Raji (cell line): Measurements from ENCODE around the gene DCD.

Experiments used
- POLR2A ChIP-seq: IDR thresholded peaks from 2 replicates; pipeline ENCODE4 v1.6.1; 2011; ENCODE audit warnings: low read depth, low read length, control low read depth; ENCODE audit not compliant: insufficient read depth

The DCD gene

DNA sequence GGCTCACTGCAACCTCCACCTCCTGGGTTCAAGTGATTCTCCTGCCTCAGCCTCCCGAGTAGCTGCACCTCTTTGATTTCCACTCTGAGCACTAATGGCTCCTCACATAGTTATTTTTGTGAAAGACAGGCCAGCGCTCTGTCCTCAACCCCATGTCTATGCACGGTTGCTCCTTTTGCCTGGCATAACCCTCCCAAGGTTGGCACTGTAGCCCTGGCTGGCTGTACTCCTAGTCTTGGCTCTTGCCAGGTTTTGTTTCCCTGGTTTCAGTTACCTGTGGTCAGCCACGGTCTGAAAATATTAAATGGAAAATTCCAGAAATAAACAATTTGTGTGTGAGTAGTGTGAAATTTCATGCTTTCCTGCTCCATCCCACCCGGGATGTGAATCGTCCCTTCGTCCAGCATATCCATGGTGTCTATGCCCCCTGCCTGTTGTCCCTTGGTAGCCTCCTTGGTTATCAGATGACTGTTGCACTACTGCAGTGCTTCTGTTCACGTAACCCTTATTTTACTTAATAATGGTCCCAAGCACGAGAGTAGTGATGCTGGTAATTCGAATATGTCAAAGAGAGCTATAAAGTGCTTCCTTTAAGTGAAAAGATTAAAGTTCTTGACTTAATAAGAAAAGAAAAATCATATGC, 12.3 kb upstream of the DCD start:
- no peak for TF ChIP-seq POLR2A

DNA sequence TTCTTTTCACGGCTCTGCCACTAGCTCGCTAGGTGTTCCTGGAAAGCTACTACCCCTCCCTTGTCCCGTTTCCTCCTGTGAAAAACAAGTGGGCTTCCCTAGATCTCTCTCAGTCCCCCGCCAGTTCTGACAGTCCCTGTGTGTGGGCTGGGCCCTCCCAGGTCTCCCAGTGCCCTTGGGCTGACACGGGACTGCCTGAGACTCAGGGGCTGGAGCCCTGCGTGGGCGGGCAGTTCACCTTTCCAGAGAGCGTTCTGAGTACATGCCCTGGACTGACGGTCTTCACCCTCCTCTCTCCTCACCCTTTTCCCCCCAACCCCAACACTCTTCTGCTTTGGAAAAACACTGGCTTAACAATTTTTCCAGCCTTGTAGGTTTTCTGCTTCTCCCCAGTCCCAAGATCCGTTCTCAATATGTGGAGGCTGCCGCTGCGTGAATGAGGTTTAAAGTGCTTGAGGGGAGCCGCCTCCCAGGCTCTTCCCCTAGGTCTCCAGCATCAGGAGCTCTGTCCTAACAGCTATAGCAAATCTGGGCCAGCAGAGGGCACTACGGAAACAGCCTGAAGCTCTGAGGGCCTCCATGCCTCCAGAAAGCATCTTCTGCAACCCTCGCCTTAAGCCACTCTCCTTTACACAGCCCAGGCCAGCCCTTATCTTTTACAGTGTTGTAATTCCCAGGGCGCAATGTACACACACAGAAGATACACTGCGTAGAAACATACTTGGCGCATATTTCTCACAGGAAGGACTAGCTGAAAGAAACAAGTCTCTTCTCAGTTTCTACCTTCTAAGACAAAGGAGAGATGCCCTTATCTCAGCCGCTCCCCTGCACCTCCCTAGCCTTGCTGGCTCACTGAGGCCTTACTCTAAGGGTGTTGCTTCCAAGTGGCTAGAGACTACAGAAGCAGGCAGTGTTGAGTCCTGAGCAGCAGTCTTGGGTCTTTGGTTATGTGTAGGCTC, 10.4 kb upstream of the DCD start:
- TF ChIP-seq POLR2A = no peak

DNA sequence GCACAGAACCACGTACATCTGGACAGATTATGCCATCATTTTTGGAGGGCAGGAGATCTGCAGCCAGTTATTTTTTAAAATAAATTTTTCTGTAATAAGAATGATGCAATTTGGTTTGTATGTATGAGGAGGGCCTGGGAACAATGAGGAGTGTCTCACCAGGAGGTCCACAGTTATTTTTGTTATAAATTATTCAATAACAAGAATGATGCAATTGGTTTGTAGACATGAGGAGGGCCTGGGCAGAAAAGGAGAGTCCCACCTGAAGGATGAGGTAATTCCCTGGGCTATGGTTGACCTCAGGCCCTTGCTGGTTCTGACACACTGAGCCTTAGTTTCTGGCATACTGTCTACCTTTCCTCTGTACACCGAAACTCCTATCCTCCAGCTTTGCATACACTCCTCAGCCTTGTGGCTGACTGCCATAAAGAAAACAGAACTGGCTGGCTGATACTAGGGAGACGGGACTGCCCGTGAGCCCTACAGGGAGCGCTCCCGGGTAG, 9.0 kb upstream of the DCD start:
- TF ChIP-seq POLR2A = no peak

DNA sequence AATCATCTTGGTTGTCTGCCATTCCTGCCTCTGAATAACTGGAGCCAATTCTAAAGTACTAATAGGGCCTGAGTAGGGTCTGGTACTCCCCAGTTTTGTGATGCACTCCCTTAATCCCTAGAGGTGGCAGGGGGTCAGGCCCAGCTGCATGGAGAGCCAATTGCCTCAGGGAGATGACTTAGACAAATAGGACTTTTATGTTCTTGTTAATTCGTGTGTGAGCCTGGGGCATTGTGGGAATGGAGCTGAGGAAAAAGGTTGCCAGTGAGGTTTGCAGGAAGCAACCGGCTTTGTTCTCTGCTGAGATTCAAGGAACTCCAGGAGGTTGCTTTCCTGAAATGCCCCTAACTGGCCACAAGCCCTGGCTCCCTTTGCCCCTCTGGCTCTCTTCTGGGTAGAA, 6.8 kb upstream of the DCD start:
- TF ChIP-seq POLR2A = no peak

DNA sequence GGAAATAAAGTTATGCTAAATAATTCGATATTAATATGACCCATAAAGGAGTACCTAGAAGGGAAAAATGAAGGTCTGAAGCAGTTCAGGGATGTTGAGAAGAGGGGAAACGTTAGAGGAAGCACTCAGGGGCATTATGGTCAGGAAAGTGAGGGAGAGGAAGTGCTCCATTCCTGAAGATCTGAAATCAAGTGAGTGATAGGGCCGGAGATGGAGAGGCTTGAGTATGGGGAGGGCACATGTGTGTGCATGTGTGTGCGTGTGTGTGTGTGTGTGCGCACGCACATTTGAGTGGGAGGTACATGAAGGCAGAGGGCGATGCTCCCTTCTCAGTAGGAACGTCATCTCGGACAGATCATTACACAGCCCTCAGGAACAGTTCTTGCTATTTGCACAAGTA, 4.9 kb upstream of the DCD start:
- TF ChIP-seq POLR2A = no peak

DNA sequence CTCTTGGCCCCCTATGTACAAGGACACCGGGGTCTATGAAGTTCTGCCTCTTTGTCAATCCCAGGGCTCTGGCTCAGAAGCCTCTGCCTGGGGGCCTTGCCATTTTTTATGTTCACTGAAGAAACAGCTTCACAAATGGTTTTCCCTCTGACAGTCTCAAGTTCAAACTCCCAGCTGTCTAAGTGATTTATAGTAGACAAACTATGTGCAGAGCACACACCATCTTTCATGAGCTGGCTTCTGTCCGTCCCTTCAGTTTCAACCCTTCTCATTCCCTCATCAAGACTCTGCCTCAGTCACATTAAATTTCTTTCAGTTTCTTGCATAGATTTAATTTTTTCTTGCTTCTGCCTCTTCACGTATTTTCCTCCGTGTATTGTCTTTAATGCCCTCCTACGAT, 2.7 kb upstream of the DCD start:
- no peak for TF ChIP-seq POLR2A

DNA sequence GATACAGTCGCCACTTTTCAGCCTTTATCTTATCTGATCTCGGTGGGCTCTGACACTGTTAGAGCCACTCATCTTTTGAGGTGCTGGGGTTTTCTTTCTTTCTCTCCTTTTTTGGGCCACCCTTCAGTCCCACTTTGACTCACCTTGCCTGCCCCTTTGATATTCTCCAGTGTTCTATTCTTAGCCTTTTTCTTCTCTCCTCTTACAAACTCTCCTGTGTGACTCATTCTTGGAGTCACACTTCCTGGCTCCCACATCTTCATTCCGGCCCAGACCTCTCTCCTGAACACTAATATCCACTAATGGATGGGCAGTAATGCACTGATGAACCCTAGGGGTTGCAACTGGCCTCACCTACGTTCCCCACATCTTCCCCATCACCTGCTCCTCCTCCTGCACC, 2.2 kb upstream of the DCD start:
- TF ChIP-seq POLR2A = no peak

DNA sequence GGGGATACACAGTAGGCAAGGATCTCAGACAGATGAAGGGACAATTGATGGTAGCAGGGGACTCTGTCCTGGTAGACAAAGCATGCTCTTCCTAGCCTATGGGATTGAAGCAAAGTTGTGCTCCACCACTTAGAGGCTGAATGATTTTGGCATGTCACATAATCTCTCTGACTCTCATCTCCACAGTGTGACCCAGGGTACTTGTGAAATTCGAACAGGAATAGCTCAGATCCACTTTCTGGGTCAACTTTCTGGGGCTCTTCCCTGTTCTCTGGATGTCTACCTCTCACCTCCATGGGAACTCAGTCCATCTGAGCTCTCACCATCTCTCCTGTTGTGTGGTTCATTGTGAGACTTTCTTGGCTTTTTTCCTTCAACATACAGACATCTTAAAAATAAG, 1.7 kb upstream of the DCD start:
- TF ChIP-seq POLR2A = no peak

DNA sequence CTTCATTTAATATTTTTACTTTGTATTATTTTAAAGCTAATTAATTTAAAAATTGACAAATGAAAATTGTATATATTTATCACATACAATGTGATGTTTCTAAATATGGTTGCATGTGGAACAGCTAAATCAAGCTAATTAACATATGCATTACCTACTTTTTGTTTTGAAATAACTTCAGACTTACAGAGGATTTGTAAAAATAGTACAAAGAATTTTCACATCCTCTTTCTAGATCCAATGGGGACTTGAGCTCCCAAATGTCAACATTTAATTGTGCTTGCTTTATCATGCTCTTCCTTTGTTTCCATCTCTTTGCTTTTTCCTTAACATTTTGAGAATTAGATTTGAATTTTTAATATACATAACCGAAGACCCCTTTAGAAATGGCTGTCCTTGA, 6.6 kb downstream of the DCD start:
- no peak for TF ChIP-seq POLR2A

DNA sequence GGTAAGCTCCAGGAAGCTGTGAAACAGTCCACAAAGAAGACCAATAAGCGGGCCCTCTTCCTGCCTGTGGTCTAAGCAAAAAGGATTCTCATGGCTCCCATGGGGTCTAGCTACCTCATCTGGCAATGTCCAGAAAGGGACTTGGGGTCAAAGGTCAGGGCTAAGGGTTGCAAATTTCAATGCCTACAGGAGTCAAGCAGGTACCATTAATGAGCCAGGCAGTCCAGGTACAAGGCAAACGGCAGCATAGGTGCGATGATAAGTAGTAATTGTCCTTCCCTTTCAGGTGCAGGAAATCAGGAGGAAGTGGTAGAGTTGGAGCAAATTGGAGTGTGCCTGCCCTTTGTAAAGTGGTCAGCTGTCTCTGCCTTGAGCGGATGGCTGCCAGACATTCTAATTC, 7.1 kb downstream of the DCD start:
- no peak for TF ChIP-seq POLR2A

DNA sequence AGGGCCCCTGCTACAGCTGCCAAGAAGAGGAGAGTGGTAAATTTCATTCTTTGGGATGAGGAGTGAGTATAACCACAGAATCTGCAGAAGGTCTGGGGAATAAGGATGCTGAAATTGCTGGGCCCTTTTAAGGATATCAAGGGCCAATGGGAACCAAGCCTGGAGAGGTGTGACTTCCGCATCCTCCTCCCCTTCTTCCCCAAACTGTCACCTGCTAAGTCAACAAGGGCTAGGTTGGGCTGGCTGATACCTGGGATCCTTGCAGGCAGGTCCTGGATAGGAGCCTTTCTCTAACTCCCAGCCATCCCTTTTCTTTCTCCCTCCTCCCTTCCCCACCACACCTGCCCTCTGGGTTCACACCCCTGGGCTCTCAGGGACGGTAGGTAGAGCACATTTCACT, 13.4 kb downstream of the DCD start, which contains the start of gene LACRT:
Gene LACRT (minus strand): TSS at position 101 of the 400 bp plus-strand sequence. CDS start 54 bp downstream, at position 47.
- no peak for TF ChIP-seq POLR2A

DNA sequence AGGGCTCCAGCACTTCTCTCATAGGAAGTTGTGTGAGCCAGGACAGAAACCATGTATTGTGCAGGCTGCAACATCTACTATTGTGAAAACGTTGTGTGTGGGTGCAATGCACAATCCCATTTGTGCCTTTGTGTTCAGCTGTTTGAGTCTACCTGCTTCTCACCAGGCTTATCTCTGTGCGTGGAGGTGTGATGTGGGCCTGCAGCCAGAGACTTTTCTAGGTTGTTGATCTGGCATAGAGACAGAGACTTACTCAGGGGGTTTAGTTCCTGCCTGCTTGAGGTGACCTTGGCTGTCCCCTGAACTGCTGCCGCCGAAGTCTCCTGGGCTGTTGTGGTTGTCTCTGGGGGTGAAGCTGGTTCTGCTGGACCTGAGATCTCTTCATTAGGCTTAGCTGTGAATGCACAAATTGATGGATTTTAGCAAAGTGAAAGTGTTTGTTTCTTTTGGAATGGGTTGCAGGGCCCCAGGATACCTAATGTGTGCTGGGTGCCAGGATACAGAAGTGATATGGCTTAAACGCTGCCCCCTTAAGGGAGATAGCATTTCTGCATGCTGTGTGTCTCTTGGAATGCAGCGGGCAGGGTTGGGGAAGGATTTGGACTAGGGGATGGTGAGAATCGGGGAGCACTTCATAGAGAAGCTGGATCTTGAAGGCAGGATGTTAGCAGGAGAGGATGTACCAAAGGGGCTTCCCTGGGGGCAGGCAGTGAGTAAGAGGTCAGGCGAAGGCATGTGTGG, 16.0 kb downstream of the DCD start:
- no peak for TF ChIP-seq POLR2A

DNA sequence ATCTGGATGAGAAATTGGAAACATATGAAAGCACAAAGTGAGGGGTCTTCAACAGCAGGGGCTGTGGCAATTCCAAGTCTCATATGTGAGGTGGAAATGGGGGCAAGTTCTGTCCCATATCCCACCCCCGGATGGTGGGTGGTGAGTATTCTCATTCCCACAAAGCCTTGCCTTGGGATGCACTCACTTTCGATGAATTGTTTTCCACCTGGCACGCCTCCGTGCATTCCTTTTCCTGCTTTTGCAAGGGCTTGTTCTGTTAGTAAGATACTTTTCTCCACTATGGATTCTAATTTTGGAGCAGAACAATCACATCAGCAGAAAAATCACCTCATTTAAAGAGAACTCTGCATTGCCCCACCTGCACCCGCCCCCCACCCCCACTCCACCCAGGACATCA, 16.6 kb downstream of the DCD start:
- no peak for TF ChIP-seq POLR2A

DNA sequence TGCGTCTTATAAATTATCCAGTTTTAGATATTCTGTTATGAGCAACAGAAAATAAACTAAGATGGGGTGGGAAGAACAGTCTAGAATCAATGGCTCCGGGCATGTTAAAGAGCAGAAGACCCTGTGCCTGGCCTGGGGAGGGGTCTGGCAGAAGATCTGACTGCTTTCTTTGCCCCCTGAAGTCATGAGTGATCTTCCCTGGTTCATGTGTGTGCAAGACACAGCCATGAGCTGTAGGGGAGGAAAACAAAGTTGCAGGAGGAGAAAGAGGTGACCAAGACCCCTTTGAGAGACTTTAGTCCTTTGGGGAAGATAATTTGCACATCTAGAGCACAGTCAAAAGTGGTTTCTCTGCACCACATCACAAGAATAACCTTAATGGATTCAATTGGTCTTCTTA, 18.2 kb downstream of the DCD start:
- no peak for TF ChIP-seq POLR2A

DNA sequence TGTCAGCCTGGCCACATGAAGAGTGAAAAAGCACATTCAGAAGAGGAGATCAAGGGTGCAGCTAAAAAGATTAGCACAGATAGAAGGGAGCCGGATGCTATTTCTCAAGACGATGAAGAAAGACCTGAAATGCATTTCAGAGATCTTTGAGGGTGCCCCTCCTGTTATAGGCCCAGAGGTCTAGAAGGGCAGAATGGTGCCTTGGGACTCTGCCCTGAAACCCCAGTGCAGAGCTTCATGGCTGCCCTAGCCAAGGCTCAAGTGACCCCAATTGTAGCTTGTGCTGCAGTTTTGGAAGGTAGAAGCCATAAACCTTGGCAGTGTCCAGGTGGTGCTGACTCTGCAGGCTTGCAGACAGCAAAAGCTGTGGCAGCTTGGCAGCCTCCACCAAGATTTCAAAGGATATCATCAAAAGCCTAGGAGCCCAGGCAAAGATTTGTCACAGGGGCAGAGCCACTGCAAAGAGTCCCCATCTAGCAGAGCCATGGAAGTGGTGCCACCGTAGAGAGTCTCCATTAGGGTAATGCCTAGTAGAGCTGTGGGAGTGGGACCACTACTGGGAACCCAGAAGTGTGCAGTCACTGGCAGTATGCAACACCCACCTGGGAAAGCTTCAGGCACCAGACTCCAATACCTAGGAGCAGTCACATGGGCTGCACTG, 19.8 kb downstream of the DCD start:
- no peak for TF ChIP-seq POLR2A
